HG03378 (cell line): ENCODE data around the gene HELZ2.
"Not testable (repeated sequence)": the region's sequence is repeated elsewhere in the genome, so short reads cannot be mapped to it uniquely, and the experiment has no call there.

Source experiments
- ATAC-seq: cut with Tn5 transposase; IDR thresholded peaks from one replicate; pipeline ENCODE4 v1.9.1; 2021; ENCODE audit warnings: mild to moderate bottlenecking, moderate library complexity; ENCODE audit not compliant: unreplicated experiment

The HELZ2 gene

GRCh38 chr20:63566395-63567135, 7.5 kb downstream of the HELZ2 start:
- ATAC-seq, result no peak

GRCh38 chr20:63565699-63566335, 8.2 kb downstream of the HELZ2 start:
- ATAC-seq, result no peak

- no peak for ATAC-seq
These were observed 8.9 kb downstream of the HELZ2 start for GRCh38 chr20:63565021-63565698.

- ATAC-seq, result no peak
These were observed 9.8 kb downstream of the HELZ2 start for GRCh38 chr20:63564036-63564810.

- no peak for ATAC-seq
These were observed 10.7 kb downstream of the HELZ2 start for GRCh38 chr20:63563225-63563935.

- no peak for ATAC-seq
These were observed 11.4 kb downstream of the HELZ2 start for GRCh38 chr20:63562461-63563224.

GRCh38 chr20:63561624-63562396, 12.2 kb downstream of the HELZ2 start:
- ATAC-seq, result no peak

GRCh38 chr20:63560856-63561609, 13.0 kb downstream of the HELZ2 start:
- ATAC-seq, result no peak

- ATAC-seq, result no peak
These were observed 13.7 kb downstream of the HELZ2 start for GRCh38 chr20:63560333-63560805.

- ATAC-seq, result not testable (repeated sequence)
These were observed 14.3 kb downstream of the HELZ2 start for GRCh38 chr20:63559485-63560332.

GRCh38 chr20:63558804-63559484, 15.1 kb downstream of the HELZ2 start:
- no peak for ATAC-seq

- no peak for ATAC-seq
These were observed 16.6 kb downstream of the HELZ2 start for GRCh38 chr20:63557481-63557891.

GRCh38 chr20:63556873-63557478, 17.1 kb downstream of the HELZ2 start:
- no peak for ATAC-seq

- no peak for ATAC-seq
These were observed 18.2 kb downstream of the HELZ2 start for GRCh38 chr20:63555661-63556381.

GRCh38 chr20:63554361-63555278, 19.4 kb downstream of the HELZ2 start:
- no peak for ATAC-seq
